HL-60 (cell line): ENCODE results near the gene AMPD3.

Experiments used
- DNase-seq, 2 experiments: peaks; one replicate each; pipeline ENCODE4 v3.0.0-alpha.2; 2010 to 2020; ENCODE audit warnings: low read depth in 1 of 2, low spot score in 1 of 2
- H3K27ac ChIP-seq: fragments of 250-450 bp; sonication (Bioruptor Pico); replicated peaks from 2 replicates; pipeline ENCODE4 v1.5.1; 2020; ENCODE audit warnings: mild to moderate bottlenecking, moderate library complexity
- H3K27me3 ChIP-seq: fragments of 250-450 bp; sonication (Bioruptor Pico); 2 replicates; pipeline ENCODE4 v1.5.1; 2021; ENCODE audit warnings: mild to moderate bottlenecking, moderate library complexity; ENCODE audit not compliant: insufficient read depth, poor library complexity, severe bottlenecking
- H3K4me3 ChIP-seq: replicated peaks from 2 replicates; pipeline ENCODE4 v1.5.1; 2011; ENCODE audit warnings: mild to moderate bottlenecking, control low read depth, low read length; ENCODE audit not compliant: insufficient read depth
- GABPA ChIP-seq: IDR thresholded peaks from 2 replicates; pipeline ENCODE4 v1.6.1; 2012; ENCODE audit warnings: low read depth
- POLR2AphosphoS5 ChIP-seq: IDR thresholded peaks from 2 replicates; pipeline ENCODE4 v1.6.1; 2012; ENCODE audit warnings: low read depth
- SPI1 ChIP-seq: IDR thresholded peaks from 2 replicates; pipeline ENCODE4 v1.6.1; 2012; ENCODE audit warnings: low read depth, mild to moderate bottlenecking, borderline replicate concordance
- TF ChIP-seq, protein P1 (sequence below): IDR thresholded peaks from 2 replicates; pipeline ENCODE4 v1.6.1; 2012; ENCODE audit warnings: low read depth; ENCODE audit not compliant: insufficient replicate concordance
- TF ChIP-seq, protein P2 (sequence below): IDR thresholded peaks from one replicate; pipeline ENCODE4 v1.5.1; 2011; ENCODE audit warnings: low read length, control low read depth, inconsistent platforms; ENCODE audit not compliant: insufficient read depth

Gene AMPD3

DNA sequence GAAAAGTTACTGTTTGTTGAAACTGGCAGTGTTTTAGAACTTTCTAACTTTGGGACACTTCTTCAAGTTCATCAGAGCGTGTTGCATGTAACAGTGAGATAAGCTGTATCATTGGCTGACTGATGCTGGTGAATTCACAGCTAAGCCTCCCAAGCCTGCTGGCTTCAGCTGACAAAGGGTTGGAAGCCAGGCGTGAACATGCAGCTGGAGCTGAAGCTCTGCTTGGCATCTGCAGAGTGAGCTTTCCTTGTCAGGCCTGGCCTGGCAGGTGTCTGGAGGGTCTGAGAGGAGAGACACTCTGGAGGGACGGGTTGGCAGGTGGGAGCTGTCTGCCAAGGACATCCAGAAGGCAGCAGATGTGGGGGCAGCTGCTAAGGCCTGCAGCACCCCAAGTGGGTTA is 1.5 kb downstream of the AMPD3 start:
- no peak for DNase-seq
- TF ChIP-seq GABPA = no peak
- TF ChIP-seq SPI1 = no peak
- TF ChIP-seq POLR2AphosphoS5 = no peak
- TF ChIP-seq, protein P1, sequence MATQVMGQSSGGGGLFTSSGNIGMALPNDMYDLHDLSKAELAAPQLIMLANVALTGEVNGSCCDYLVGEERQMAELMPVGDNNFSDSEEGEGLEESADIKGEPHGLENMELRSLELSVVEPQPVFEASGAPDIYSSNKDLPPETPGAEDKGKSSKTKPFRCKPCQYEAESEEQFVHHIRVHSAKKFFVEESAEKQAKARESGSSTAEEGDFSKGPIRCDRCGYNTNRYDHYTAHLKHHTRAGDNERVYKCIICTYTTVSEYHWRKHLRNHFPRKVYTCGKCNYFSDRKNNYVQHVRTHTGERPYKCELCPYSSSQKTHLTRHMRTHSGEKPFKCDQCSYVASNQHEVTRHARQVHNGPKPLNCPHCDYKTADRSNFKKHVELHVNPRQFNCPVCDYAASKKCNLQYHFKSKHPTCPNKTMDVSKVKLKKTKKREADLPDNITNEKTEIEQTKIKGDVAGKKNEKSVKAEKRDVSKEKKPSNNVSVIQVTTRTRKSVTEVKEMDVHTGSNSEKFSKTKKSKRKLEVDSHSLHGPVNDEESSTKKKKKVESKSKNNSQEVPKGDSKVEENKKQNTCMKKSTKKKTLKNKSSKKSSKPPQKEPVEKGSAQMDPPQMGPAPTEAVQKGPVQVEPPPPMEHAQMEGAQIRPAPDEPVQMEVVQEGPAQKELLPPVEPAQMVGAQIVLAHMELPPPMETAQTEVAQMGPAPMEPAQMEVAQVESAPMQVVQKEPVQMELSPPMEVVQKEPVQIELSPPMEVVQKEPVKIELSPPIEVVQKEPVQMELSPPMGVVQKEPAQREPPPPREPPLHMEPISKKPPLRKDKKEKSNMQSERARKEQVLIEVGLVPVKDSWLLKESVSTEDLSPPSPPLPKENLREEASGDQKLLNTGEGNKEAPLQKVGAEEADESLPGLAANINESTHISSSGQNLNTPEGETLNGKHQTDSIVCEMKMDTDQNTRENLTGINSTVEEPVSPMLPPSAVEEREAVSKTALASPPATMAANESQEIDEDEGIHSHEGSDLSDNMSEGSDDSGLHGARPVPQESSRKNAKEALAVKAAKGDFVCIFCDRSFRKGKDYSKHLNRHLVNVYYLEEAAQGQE = no peak
- TF ChIP-seq, protein P2, sequence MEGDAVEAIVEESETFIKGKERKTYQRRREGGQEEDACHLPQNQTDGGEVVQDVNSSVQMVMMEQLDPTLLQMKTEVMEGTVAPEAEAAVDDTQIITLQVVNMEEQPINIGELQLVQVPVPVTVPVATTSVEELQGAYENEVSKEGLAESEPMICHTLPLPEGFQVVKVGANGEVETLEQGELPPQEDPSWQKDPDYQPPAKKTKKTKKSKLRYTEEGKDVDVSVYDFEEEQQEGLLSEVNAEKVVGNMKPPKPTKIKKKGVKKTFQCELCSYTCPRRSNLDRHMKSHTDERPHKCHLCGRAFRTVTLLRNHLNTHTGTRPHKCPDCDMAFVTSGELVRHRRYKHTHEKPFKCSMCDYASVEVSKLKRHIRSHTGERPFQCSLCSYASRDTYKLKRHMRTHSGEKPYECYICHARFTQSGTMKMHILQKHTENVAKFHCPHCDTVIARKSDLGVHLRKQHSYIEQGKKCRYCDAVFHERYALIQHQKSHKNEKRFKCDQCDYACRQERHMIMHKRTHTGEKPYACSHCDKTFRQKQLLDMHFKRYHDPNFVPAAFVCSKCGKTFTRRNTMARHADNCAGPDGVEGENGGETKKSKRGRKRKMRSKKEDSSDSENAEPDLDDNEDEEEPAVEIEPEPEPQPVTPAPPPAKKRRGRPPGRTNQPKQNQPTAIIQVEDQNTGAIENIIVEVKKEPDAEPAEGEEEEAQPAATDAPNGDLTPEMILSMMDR = no peak
- Histone ChIP-seq H3K27me3 (no peaks in the 10 kb centered on the region), H3K4me3 (peak overlapping the region; percentile 60), H3K27ac (peak overlapping the region; percentile 81)

DNA sequence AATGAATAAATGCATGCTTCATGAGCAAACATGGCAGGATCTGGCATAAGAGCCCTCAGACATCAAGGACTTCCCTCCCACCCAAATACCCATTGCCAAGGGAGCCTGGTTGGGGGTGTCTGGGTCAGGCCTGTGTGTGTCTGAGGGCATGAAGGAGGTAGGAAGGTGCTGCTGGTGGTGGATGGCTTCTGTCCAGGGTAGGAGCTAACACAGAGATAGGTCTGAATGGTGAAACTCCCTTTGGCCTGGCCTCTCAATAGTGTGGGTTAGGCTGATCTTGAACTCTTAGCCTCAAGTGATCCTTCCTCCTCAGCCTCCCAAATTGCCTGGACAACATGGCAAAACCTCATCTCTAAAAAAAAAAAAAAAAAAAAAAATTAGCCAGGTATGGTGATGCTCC is 2.8 kb downstream of the AMPD3 start:
- Histone ChIP-seq H3K27ac (peak overlapping the region; percentile 81), H3K4me3 (peak overlapping the region; percentile 60), H3K27me3 (no peaks in the 10 kb centered on the region)
- TF ChIP-seq POLR2AphosphoS5 = no peak
- TF ChIP-seq, protein P1 = peak; percentile 73
- no peak for DNase-seq

DNA sequence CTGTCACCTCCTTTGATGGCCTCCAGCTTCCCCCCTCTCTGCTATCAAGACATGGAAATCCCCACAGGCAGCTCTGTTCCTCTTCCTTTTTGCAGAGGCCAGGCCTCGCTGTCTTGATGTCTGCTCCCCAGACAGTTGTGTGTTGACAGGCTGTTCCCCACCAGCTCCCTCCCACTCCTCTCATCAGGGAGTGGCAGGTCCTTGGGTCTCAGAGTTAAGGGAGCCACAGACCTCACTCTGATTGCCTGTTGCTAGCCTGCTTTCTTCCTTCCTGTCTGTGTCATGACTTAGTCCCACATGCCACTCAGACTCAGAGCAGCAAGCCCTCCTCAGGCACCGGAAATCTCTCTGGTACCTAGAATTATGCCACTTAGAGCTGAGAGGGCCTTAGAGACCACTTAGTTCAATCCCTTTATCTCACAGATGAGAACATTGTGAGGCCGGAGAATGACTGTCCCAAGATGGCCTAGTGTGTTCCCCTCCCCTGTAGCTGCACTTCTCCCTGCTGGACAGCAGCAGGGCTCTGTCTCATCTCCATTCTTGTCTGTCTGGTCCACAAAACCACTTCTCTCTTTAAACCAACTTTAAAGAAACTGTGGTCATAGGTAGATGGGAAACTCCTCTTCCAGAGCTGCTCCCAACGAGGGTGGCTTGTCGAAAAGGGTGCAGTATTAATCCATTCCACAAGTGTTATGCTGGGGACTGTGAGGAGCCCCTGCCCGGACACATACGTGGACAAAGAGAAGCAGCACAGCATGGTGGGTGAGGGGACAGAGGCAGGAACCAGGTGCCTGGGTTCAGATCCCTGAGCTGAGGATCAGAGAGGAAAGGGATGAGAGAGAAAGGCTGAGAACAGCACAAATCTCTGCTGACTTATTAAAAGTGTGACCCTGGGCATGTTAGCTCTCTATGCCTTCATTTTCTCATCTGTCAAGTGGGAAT is 4.2 kb downstream of the AMPD3 start:
- peak; percentile 43 to 86 for DNase-seq
- Histone ChIP-seq H3K27ac (peak overlapping the region; percentile 81), H3K27me3 (no peaks in the 10 kb centered on the region), H3K4me3 (peak overlapping the region; percentile 60)
- TF ChIP-seq, protein P2 = no peak
- TF ChIP-seq POLR2AphosphoS5 = peak; percentile 63
- TF ChIP-seq GABPA = no peak
- TF ChIP-seq SPI1 = peak; percentile 76; the same call in 1 of the 2 replicates
- TF ChIP-seq, protein P1 = peak; percentile 90
